SK-N-SH (cell line): Measurements from ENCODE around the gene KLHL2. TPM values are rescaled to one million over a fixed set of nuclear protein-coding genes. Genes with fewer than 3 reads are reported as not detected.
"Not testable (repeated sequence)": the region's sequence is repeated elsewhere in the genome, so short reads cannot be mapped to it uniquely, and the experiment has no call there.

Experiments
- CTCF ChIA-PET: fragments of 300-600, 350-600 bp; formaldehyde crosslinking; extraction: SDS; loops from one replicate; lab custom pipeline; 2021; lab: Yijun Ruan, JAX
- POLR2A ChIA-PET: fragments of 350-600 bp; sonication (Branson Sonifier 250); formaldehyde crosslinking; extraction: SDS; loops from one replicate; lab custom pipeline; 2020; ENCODE audit warnings: antibody characterized with exemption, inconsistent platforms; lab: Yijun Ruan, JAX
- DNase-seq: peaks from one replicate; pipeline ENCODE4 v3.0.0; 2012
- H2AFZ ChIP-seq: fragments of 200-600 bp; sonication (generic); 2 replicates; pipeline ENCODE4 v1.8.1; 2016; ENCODE audit warnings: antibody characterized with exemption, mild to moderate bottlenecking, low read depth
- H3F3A ChIP-seq: fragments of 200-600 bp; sonication (generic); replicated peaks from 2 replicates; pipeline ENCODE3; 2016; ENCODE audit warnings: antibody characterized with exemption, mild to moderate bottlenecking; ENCODE audit not compliant: insufficient read depth
- H3K27ac ChIP-seq, 2 experiments: fragments of 200-500 bp in 1 of 2; fragments of 200-600 bp in 1 of 2; sonication (Bioruptor generic) in 1 of 2; sonication (generic), shearing (Covaris generic) in 1 of 2; 2 replicates each; pipeline versions ENCODE4 v1.5.1 to v1.6.1; 2014 to 2016; ENCODE audit warnings: low read depth in 2 of 2, inconsistent platforms in 1 of 2, low read length in 1 of 2, mild to moderate bottlenecking in 1 of 2, mixed read lengths in 1 of 2
- H3K27me3 ChIP-seq: fragments of 200-600 bp; sonication (generic), shearing (Covaris generic); 2 replicates; pipeline ENCODE4 v1.6.1; 2016; ENCODE audit warnings: mixed run types; ENCODE audit not compliant: insufficient read depth
- H3K36me3 ChIP-seq, 2 experiments: fragments of 200-500 bp in 1 of 2; fragments of 200-600 bp in 1 of 2; sonication (Bioruptor generic) in 1 of 2; sonication (generic) in 1 of 2; replicated peaks in 1 of 2; 2 replicates each; pipeline versions ENCODE3 to v1.5.1; 2014 to 2016; ENCODE audit warnings: low read length in 1 of 2, mild to moderate bottlenecking in 1 of 2; ENCODE audit not compliant: insufficient read depth in 2 of 2, control insufficient read depth in 1 of 2
- H3K4me1 ChIP-seq, 2 experiments: fragments of 200-500 bp in 1 of 2; fragments of 200-600 bp in 1 of 2; sonication (Bioruptor generic) in 1 of 2; sonication (generic), shearing (Covaris generic) in 1 of 2; 2 replicates each; pipeline versions ENCODE4 v1.5.1 to v1.6.1; 2014 to 2016; ENCODE audit warnings: low read depth in 1 of 2, low read length in 1 of 2, mixed run types in 1 of 2; ENCODE audit not compliant: insufficient read depth in 2 of 2, control insufficient read depth in 1 of 2
- H3K4me2 ChIP-seq: fragments of 200-600 bp; sonication (generic), shearing (Covaris generic); 2 replicates; pipeline ENCODE4 v1.6.1; 2017; ENCODE audit warnings: mixed run types
- H3K4me3 ChIP-seq, 2 experiments: fragments of 200-500 bp in 1 of 2; fragments of 200-600 bp in 1 of 2; sonication (Bioruptor generic) in 1 of 2; sonication (generic), shearing (Covaris generic) in 1 of 2; 2 replicates each; pipeline versions ENCODE4 v1.5.1 to v1.8.1; 2014 to 2016; ENCODE audit warnings: low read depth in 2 of 2, inconsistent platforms in 1 of 2, low read length in 1 of 2, mild to moderate bottlenecking in 1 of 2, mixed read lengths in 1 of 2, moderate library complexity in 1 of 2
- H3K79me2 ChIP-seq: fragments of 200-600 bp; sonication (generic); 2 replicates; pipeline ENCODE4 v1.8.1; 2017; ENCODE audit warnings: mild to moderate bottlenecking; ENCODE audit not compliant: insufficient read depth
- H3K9ac ChIP-seq: fragments of 200-600 bp; sonication (generic); 2 replicates; pipeline ENCODE4 v1.6.1; 2017; ENCODE audit warnings: mixed run types
- H3K9me2 ChIP-seq: fragments of 200-600 bp; sonication (generic); 2 replicates; pipeline ENCODE4 v1.6.1; 2017; ENCODE audit warnings: mixed run types
- H3K9me3 ChIP-seq: fragments of 200-600 bp; sonication (generic); 2 replicates; pipeline ENCODE4 v1.6.1; 2017; ENCODE audit warnings: mixed run types, mild to moderate bottlenecking, moderate library complexity
- H4K20me1 ChIP-seq: fragments of 200-600 bp; sonication (generic); 2 replicates; pipeline ENCODE4 v1.6.1; 2017; ENCODE audit warnings: mild to moderate bottlenecking, mixed run types; ENCODE audit not compliant: insufficient read depth
- ELF1 ChIP-seq: IDR thresholded peaks from 2 replicates; pipeline ENCODE4 v1.4.0; 2012
- EZH2phosphoT487 ChIP-seq: fragments of 200-600 bp; sonication (generic); IDR thresholded peaks from 2 replicates; pipeline ENCODE4 v1.6.1; 2017; ENCODE audit warnings: low read depth, mixed run types, mild to moderate bottlenecking, antibody characterized with exemption, moderate library complexity, borderline replicate concordance
- FOXJ3 ChIP-seq: sonication (generic); formaldehyde crosslinking; IDR thresholded peaks from 2 replicates; pipeline ENCODE4 v1.5.1; 2020; ENCODE audit warnings: mild to moderate bottlenecking, missing genetic modification reagents
- GABPA ChIP-seq: IDR thresholded peaks from 2 replicates; pipeline ENCODE4 v1.4.0; 2012; ENCODE audit warnings: low read depth, mild to moderate bottlenecking
- GATA2 ChIP-seq: sonication (generic); formaldehyde crosslinking; IDR thresholded peaks from 2 replicates; pipeline ENCODE4 v1.5.0; 2020; ENCODE audit warnings: mild to moderate bottlenecking, missing genetic modification reagents
- JUND ChIP-seq: IDR thresholded peaks from 2 replicates; pipeline ENCODE4 v1.4.0; 2012
- MEF2A ChIP-seq: IDR thresholded peaks from 2 replicates; pipeline ENCODE4 v1.4.0; 2012; ENCODE audit warnings: low read depth, borderline replicate concordance
- MXI1 ChIP-seq: IDR thresholded peaks from 2 replicates; pipeline ENCODE4 v1.6.1; 2012; ENCODE audit warnings: mild to moderate bottlenecking, low read depth, low read length, improper control_type of control experiment
- NFIC ChIP-seq: IDR thresholded peaks from 2 replicates; pipeline ENCODE4 v1.4.0; 2012; ENCODE audit warnings: borderline replicate concordance
- RXRA ChIP-seq: IDR thresholded peaks from 2 replicates; pipeline ENCODE4 v1.4.0; 2012; ENCODE audit warnings: low read depth, mild to moderate bottlenecking, borderline replicate concordance
- SMC3 ChIP-seq: IDR thresholded peaks from 2 replicates; pipeline ENCODE4 v1.6.1; 2012; ENCODE audit warnings: low read depth, low read length, improper control_type of control experiment
- TEAD4 ChIP-seq: IDR thresholded peaks from 2 replicates; pipeline ENCODE4 v1.4.0; 2012; ENCODE audit warnings: mild to moderate bottlenecking, borderline replicate concordance; ENCODE audit not compliant: insufficient read depth
- ZBTB33 ChIP-seq: IDR thresholded peaks from 2 replicates; pipeline ENCODE4 v1.4.0; 2012; ENCODE audit warnings: low read depth, borderline replicate concordance
- WGBS: methylation state at CpG from one replicate; pipeline ENCODE4 v1.1.6; 2017; ENCODE audit warnings: low lambda C conversion rate; 5-methylcytosine and 5-hydroxymethylcytosine counted together
- polyA plus RNA-seq, 3 experiments: library from polyadenylated mRNA; depleted of rRNA; stranded (reverse); fragments of >200 nt; gene quantifications; 2 replicates each; pipeline ENCODE4 v1.2.3, GENCODE V29; 2012
- TF ChIP-seq, protein P1 (sequence below): IDR thresholded peaks from 2 replicates; pipeline ENCODE4 v1.4.0; 2012; ENCODE audit warnings: low read depth, borderline replicate concordance
- TF ChIP-seq, protein P2 (sequence below): IDR thresholded peaks from 2 replicates; pipeline ENCODE4 v1.4.0; 2012; ENCODE audit warnings: low read depth
- TF ChIP-seq, protein P3 (sequence below): fragments of 150-350 bp; IDR thresholded peaks from 2 replicates; pipeline ENCODE4 v1.6.1; 2017; ENCODE audit warnings: antibody characterized with exemption, low read length, low read depth, borderline replicate concordance

KLHL2 gene
- polyA plus RNA-seq, 1 of the 3 experiments (the other 2 are of a cell fraction) = 25.0 TPM

- TF ChIP-seq, protein P1, sequence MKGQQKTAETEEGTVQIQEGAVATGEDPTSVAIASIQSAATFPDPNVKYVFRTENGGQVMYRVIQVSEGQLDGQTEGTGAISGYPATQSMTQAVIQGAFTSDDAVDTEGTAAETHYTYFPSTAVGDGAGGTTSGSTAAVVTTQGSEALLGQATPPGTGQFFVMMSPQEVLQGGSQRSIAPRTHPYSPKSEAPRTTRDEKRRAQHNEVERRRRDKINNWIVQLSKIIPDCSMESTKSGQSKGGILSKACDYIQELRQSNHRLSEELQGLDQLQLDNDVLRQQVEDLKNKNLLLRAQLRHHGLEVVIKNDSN = no peak
- TF ChIP-seq, protein P2, sequence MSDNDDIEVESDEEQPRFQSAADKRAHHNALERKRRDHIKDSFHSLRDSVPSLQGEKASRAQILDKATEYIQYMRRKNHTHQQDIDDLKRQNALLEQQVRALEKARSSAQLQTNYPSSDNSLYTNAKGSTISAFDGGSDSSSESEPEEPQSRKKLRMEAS = no peak
These were observed 48.6 kb upstream of the KLHL2 start (continued) for GRCh38 chr4:165158762-165159161.

- WGBS = 57% methylated on average over 2 of the region's 2 CpGs
These were observed 43.1 kb upstream of the KLHL2 start for GRCh38 chr4:165164257-165164656.

GRCh38 chr4:165166872-165167271, 40.5 kb upstream of the KLHL2 start:
- 74% methylated on average over 1 of the region's 1 CpG for WGBS
- POLR2A ChIA-PET = not testable (repeated sequence)

More at GRCh38 chr4:165164257-165164656, 43.1 kb upstream of the KLHL2 start:
- Histone ChIP-seq H2AFZ (no peak overlapping the region), H3K36me3 (no peaks in the 10 kb centered on the region), H3K4me2 (no peak overlapping the region), H3K9me3 (no peaks in the 10 kb centered on the region), H3K9ac (no peak overlapping the region), H3K4me1 (no peaks in the 10 kb centered on the region), H3K27ac (no peak overlapping the region), H3K27me3 (no peaks in the 10 kb centered on the region), H3K4me3 (no peak overlapping the region), H4K20me1 (no peaks in the 10 kb centered on the region), H3F3A (no peaks in the 10 kb centered on the region), H3K79me2 (no peaks in the 10 kb centered on the region), H3K9me2 (no peaks in the 10 kb centered on the region)
- no peak for DNase-seq
- ChIA-PET CTCF (no interaction called here), POLR2A (no interaction called here)
- TF ChIP-seq JUND (no peak), EZH2phosphoT487 (no peak), GATA2 (CRISPR knock-in tag) (no peak), RXRA (no peak), SMC3 (no peak), TEAD4 (no peak), FOXJ3 (CRISPR knock-in tag) (no peak), ZBTB33 (no peak), ELF1 (no peak), MXI1 (no peak), MEF2A (no peak), GABPA (no peak), NFIC (no peak)
- TF ChIP-seq, protein P3, sequence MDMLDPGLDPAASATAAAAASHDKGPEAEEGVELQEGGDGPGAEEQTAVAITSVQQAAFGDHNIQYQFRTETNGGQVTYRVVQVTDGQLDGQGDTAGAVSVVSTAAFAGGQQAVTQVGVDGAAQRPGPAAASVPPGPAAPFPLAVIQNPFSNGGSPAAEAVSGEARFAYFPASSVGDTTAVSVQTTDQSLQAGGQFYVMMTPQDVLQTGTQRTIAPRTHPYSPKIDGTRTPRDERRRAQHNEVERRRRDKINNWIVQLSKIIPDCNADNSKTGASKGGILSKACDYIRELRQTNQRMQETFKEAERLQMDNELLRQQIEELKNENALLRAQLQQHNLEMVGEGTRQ = no peak
- TF ChIP-seq, protein P1 = no peak

More at GRCh38 chr4:165166872-165167271, 40.5 kb upstream of the KLHL2 start:
- H3K4me1 ChIP-seq, H4K20me1 ChIP-seq, H3K4me3 ChIP-seq, H3F3A ChIP-seq, DNase-seq, H3K36me3 ChIP-seq, H3K79me2 ChIP-seq, H3K27ac ChIP-seq, H3K9me2 ChIP-seq, H2AFZ ChIP-seq, H3K27me3 ChIP-seq, CTCF ChIA-PET, H3K9me3 ChIP-seq, H3K4me2 ChIP-seq, H3K9ac ChIP-seq: not testable (repeated sequence)
